Measurements from ENCODE around the gene CACNB4. TPM values are rescaled to one million over a fixed set of nuclear protein-coding genes. Genes with fewer than 3 reads are reported as not detected.

Gene CACNB4
- total RNA-seq, 1 donor from 2014 or later = 3.4 TPM

GRCh38 chr2:152037743-152038435, 61.0 kb downstream of the CACNB4 start:
- no peak overlapping the region for H3K4me3 Mint-ChIP-seq (ENCODE audit: unreplicated experiment)
- TF ChIP-seq CTCF (IDR thresholded peaks at IDR 0.05) = no peak
- no peaks in the 10 kb centered on the region for H3K4me1 Mint-ChIP-seq (ENCODE audit: unreplicated experiment)
- H3K27me3 Mint-ChIP-seq (ENCODE audit: unreplicated experiment) = peaks cover 12% of the 10 kb centered on the region
- no peak for DNase-seq (ENCODE audit: extremely low spot score, unreplicated experiment)
- H3K27ac Mint-ChIP-seq (ENCODE audit: unreplicated experiment) = no peak overlapping the region
- no peaks in the 10 kb centered on the region for H3K9me3 Mint-ChIP-seq (ENCODE audit: unreplicated experiment)
- no peaks in the 10 kb centered on the region for H3K36me3 Mint-ChIP-seq (ENCODE audit: unreplicated experiment)

- Mint-ChIP-seq H3K27me3 (ENCODE audit: unreplicated experiment) (peaks cover 15% of the 10 kb centered on the region), H3K4me1 (ENCODE audit: unreplicated experiment) (no peaks in the 10 kb centered on the region), H3K27ac (ENCODE audit: unreplicated experiment) (no peak overlapping the region), H3K9me3 (ENCODE audit: unreplicated experiment) (no peaks in the 10 kb centered on the region), H3K4me3 (ENCODE audit: unreplicated experiment) (no peak overlapping the region), H3K36me3 (ENCODE audit: unreplicated experiment) (no peaks in the 10 kb centered on the region)
- no peak for DNase-seq (ENCODE audit: extremely low spot score, unreplicated experiment)
- peak; percentile 92 for TF ChIP-seq CTCF (IDR thresholded peaks at IDR 0.05)
Observed at GRCh38 chr2:152036611-152037469, 62.0 kb downstream of the CACNB4 start.

GRCh38 chr2:152034257-152034801, 64.5 kb downstream of the CACNB4 start:
- H3K4me1 Mint-ChIP-seq (ENCODE audit: unreplicated experiment) = no peaks in the 10 kb centered on the region
- H3K9me3 Mint-ChIP-seq (ENCODE audit: unreplicated experiment) = no peaks in the 10 kb centered on the region

GRCh38 chr2:152033011-152033925, 65.6 kb downstream of the CACNB4 start:
- H3K9me3 Mint-ChIP-seq (ENCODE audit: unreplicated experiment) = no peaks in the 10 kb centered on the region
- H3K36me3 Mint-ChIP-seq (ENCODE audit: unreplicated experiment) = no peaks in the 10 kb centered on the region
- peaks cover 5% of the 10 kb centered on the region for H3K4me1 Mint-ChIP-seq (ENCODE audit: unreplicated experiment)
- H3K27me3 Mint-ChIP-seq (ENCODE audit: unreplicated experiment) = peaks cover 21% of the 10 kb centered on the region
- no peak for DNase-seq (ENCODE audit: extremely low spot score, unreplicated experiment)
- H3K27ac Mint-ChIP-seq (ENCODE audit: unreplicated experiment) = no peak overlapping the region
- TF ChIP-seq CTCF (IDR thresholded peaks at IDR 0.05) = no peak
- no peak overlapping the region for H3K4me3 Mint-ChIP-seq (ENCODE audit: unreplicated experiment)

More at GRCh38 chr2:152034257-152034801, 64.5 kb downstream of the CACNB4 start:
- no peak overlapping the region for H3K4me3 Mint-ChIP-seq (ENCODE audit: unreplicated experiment)
- DNase-seq (ENCODE audit: extremely low spot score, unreplicated experiment) = no peak
- H3K36me3 Mint-ChIP-seq (ENCODE audit: unreplicated experiment) = no peaks in the 10 kb centered on the region
- H3K27ac Mint-ChIP-seq (ENCODE audit: unreplicated experiment) = no peak overlapping the region
- H3K27me3 Mint-ChIP-seq (ENCODE audit: unreplicated experiment) = peaks cover 21% of the 10 kb centered on the region
- TF ChIP-seq CTCF (IDR thresholded peaks at IDR 0.05) = no peak

Data from osteocyte (in vitro differentiated cells).